Mesothelial cell of epicardium (in vitro differentiated cells): Measurements from ENCODE around the gene B4GALT5. TPM values are rescaled to one million over a fixed set of nuclear protein-coding genes. Genes with fewer than 3 reads are reported as not detected.
"Not testable (repeated sequence)": the region's sequence is repeated elsewhere in the genome, so short reads cannot be mapped to it uniquely, and the experiment has no call there.

Experiments
- DNase-seq, 2 experiments: peaks; one replicate each; pipeline ENCODE4 v3.0.0; 2021; ENCODE audit warnings: low spot score in 2 of 2; ENCODE audit not compliant: unreplicated experiment in 2 of 2
- H3K27ac Mint-ChIP-seq: 2 replicates; pipeline ENCODE4 v1.8.0; 2021; ENCODE audit warnings: mixed read lengths
- H3K27me3 Mint-ChIP-seq: 2 replicates; pipeline ENCODE4 v1.8.0; 2021; ENCODE audit warnings: low read depth, mixed read lengths
- H3K36me3 Mint-ChIP-seq: 2 replicates; pipeline ENCODE4 v1.8.0; 2021; ENCODE audit warnings: mixed read lengths
- H3K4me1 Mint-ChIP-seq: 2 replicates; pipeline ENCODE4 v1.8.0; 2021; ENCODE audit warnings: mixed read lengths
- H3K4me3 Mint-ChIP-seq: 2 replicates; pipeline ENCODE4 v1.8.0; 2021; ENCODE audit warnings: mild to moderate bottlenecking, moderate library complexity, mixed read lengths
- H3K9me3 Mint-ChIP-seq: 2 replicates; pipeline ENCODE4 v1.8.0; 2021; ENCODE audit warnings: mixed read lengths
- CTCF ChIP-seq: fragments of 200-600 bp; sonication (generic); IDR thresholded peaks from one replicate; pipeline ENCODE4 v1.5.0; 2021; ENCODE audit warnings: antibody characterized with exemption; ENCODE audit not compliant: unreplicated experiment
- total RNA-seq: library from RNA; stranded (reverse); gene quantifications from 3 replicates; pipeline ENCODE4 v1.2.1, GENCODE V29; 2021

The B4GALT5 gene
- total RNA-seq, 1 donor from 2014 or later: 52.6 TPM

GRCh38 chr20:49616154-49617007 is 97.3 kb downstream of the B4GALT5 start:
- no peaks in the 10 kb centered on the region for H3K4me1 Mint-ChIP-seq
- DNase-seq: no peak
- no peaks in the 10 kb centered on the region for H3K36me3 Mint-ChIP-seq
- no peak overlapping the region for H3K27ac Mint-ChIP-seq
- no peaks in the 10 kb centered on the region for H3K27me3 Mint-ChIP-seq
- H3K9me3 Mint-ChIP-seq: no peaks in the 10 kb centered on the region
- no peak overlapping the region for H3K4me3 Mint-ChIP-seq
- no peak for TF ChIP-seq CTCF

GRCh38 chr20:49615401-49616153 is 98.1 kb downstream of the B4GALT5 start:
- Mint-ChIP-seq H3K36me3 (no peaks in the 10 kb centered on the region), H3K9me3 (no peaks in the 10 kb centered on the region), H3K4me3 (no peak overlapping the region), H3K27ac (no peak overlapping the region), H3K27me3 (no peaks in the 10 kb centered on the region), H3K4me1 (peaks cover 5% of the 10 kb centered on the region)
- no peak for TF ChIP-seq CTCF
- no peak for DNase-seq

GRCh38 chr20:49615051-49615400 is 98.7 kb downstream of the B4GALT5 start:
- H3K4me1 Mint-ChIP-seq, H3K27me3 Mint-ChIP-seq, H3K27ac Mint-ChIP-seq, DNase-seq, H3K4me3 Mint-ChIP-seq, H3K36me3 Mint-ChIP-seq, H3K9me3 Mint-ChIP-seq: not testable (repeated sequence)

GRCh38 chr20:49614338-49615050 is 99.2 kb downstream of the B4GALT5 start:
- no peaks in the 10 kb centered on the region for H3K9me3 Mint-ChIP-seq
- H3K4me1 Mint-ChIP-seq: peaks cover 6% of the 10 kb centered on the region
- no peaks in the 10 kb centered on the region for H3K36me3 Mint-ChIP-seq
- DNase-seq: no peak
- TF ChIP-seq CTCF: no peak
- no peak overlapping the region for H3K27ac Mint-ChIP-seq
- peaks cover 2% of the 10 kb centered on the region for H3K27me3 Mint-ChIP-seq
- H3K4me3 Mint-ChIP-seq: no peak overlapping the region

GRCh38 chr20:49612127-49612738 is 101.4 kb downstream of the B4GALT5 start:
- peaks cover 10% of the 10 kb centered on the region for H3K27me3 Mint-ChIP-seq

GRCh38 chr20:49611539-49612126 is 102.0 kb downstream of the B4GALT5 start:
- not testable (repeated sequence) for H3K9me3 Mint-ChIP-seq, H3K4me3 Mint-ChIP-seq, H3K27ac Mint-ChIP-seq, H3K4me1 Mint-ChIP-seq, H3K27me3 Mint-ChIP-seq, H3K36me3 Mint-ChIP-seq, DNase-seq

More at GRCh38 chr20:49612127-49612738, 101.4 kb downstream of the B4GALT5 start:
- Mint-ChIP-seq H3K36me3 (no peaks in the 10 kb centered on the region), H3K4me1 (peaks cover 6% of the 10 kb centered on the region), H3K4me3 (no peak overlapping the region), H3K27ac (no peak overlapping the region), H3K9me3 (no peaks in the 10 kb centered on the region)
- no peak for DNase-seq
- TF ChIP-seq CTCF: no peak
